ENCODE data around the gene TBC1D5.

Gene TBC1D5

GRCh38 chr3:17330660-17331059, 411.8 kb downstream of the TBC1D5 start:
- H3K4me3 ChIP-seq (ENCODE audit: low read depth, low read length): no peak overlapping the region
- TF ChIP-seq, protein P1, sequence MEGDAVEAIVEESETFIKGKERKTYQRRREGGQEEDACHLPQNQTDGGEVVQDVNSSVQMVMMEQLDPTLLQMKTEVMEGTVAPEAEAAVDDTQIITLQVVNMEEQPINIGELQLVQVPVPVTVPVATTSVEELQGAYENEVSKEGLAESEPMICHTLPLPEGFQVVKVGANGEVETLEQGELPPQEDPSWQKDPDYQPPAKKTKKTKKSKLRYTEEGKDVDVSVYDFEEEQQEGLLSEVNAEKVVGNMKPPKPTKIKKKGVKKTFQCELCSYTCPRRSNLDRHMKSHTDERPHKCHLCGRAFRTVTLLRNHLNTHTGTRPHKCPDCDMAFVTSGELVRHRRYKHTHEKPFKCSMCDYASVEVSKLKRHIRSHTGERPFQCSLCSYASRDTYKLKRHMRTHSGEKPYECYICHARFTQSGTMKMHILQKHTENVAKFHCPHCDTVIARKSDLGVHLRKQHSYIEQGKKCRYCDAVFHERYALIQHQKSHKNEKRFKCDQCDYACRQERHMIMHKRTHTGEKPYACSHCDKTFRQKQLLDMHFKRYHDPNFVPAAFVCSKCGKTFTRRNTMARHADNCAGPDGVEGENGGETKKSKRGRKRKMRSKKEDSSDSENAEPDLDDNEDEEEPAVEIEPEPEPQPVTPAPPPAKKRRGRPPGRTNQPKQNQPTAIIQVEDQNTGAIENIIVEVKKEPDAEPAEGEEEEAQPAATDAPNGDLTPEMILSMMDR (IDR thresholded peaks at IDR 0.05; ENCODE audit: borderline replicate concordance, insufficient read depth, low read depth, low read length): no peak

- H3K4me3 ChIP-seq (ENCODE audit: low read depth, low read length): no peak overlapping the region
- TF ChIP-seq, protein P1 (IDR thresholded peaks at IDR 0.05; ENCODE audit: borderline replicate concordance, insufficient read depth, low read depth, low read length): no peak
Observed at GRCh38 chr3:17329927-17330326, 412.5 kb downstream of the TBC1D5 start.

- TF ChIP-seq, protein P1 (IDR thresholded peaks at IDR 0.05; ENCODE audit: borderline replicate concordance, insufficient read depth, low read depth, low read length): no peak
- H3K4me3 ChIP-seq (ENCODE audit: low read depth, low read length): no peak overlapping the region
Observed at GRCh38 chr3:17322106-17322793, 420.2 kb downstream of the TBC1D5 start.

GRCh38 chr3:17320266-17320665, 422.2 kb downstream of the TBC1D5 start:
- H3K4me3 ChIP-seq (ENCODE audit: low read depth, low read length): no peak overlapping the region
- TF ChIP-seq, protein P1 (IDR thresholded peaks at IDR 0.05; ENCODE audit: borderline replicate concordance, insufficient read depth, low read depth, low read length): no peak

DNA sequence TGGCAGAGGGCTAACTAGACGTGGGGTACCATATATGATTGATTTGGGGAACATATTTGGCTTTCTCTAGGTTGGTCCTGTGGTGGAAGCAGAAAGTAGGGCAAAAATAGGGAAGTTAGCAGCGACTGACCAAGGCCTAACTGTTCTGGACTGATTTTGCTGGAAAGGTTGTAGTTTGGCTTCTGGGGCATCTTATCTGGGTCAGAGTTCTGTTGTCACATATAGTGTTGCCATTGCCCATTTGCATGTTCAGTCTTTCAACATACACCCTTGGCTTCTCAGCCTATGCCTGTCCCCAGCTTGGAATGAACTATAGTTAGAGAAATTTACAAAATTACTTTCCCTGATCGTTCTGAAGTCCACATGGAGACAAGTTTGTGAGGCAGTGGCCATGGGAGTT, 426.5 kb downstream of the TBC1D5 start:
- TF ChIP-seq, protein P1 (IDR thresholded peaks at IDR 0.05; ENCODE audit: borderline replicate concordance, insufficient read depth, low read depth, low read length): no peak
- H3K4me3 ChIP-seq (ENCODE audit: low read depth, low read length): no peak overlapping the region

GRCh38 chr3:17314171-17314570, 428.3 kb downstream of the TBC1D5 start:
- H3K4me3 ChIP-seq (ENCODE audit: low read depth, low read length): no peak overlapping the region
- TF ChIP-seq, protein P1 (IDR thresholded peaks at IDR 0.05; ENCODE audit: borderline replicate concordance, insufficient read depth, low read depth, low read length): no peak

DNA sequence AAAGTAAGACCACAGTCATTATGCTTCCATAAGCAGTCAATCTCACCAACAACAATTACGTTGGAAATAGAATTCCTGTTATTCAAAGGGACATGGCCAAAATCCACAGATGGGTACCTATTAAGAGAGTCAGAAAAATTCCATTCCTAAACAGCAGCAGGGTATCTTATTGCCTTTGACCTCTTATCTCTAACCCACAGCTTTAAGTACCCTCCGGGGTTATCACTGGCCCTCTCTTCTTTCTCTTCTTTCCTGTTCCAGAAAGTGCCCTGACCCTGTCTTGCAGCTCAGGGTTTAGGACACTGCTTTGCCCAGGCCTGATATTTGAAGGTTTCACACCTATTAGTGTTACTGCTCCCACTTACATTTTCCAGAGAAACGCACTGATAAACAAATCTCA, 428.7 kb downstream of the TBC1D5 start:
- TF ChIP-seq, protein P1 (IDR thresholded peaks at IDR 0.05; ENCODE audit: borderline replicate concordance, insufficient read depth, low read depth, low read length): no peak
- H3K4me3 ChIP-seq (ENCODE audit: low read depth, low read length): no peak overlapping the region

All from GM12875 (cell line).